Measurements from ENCODE around the gene CRK.

DNA sequence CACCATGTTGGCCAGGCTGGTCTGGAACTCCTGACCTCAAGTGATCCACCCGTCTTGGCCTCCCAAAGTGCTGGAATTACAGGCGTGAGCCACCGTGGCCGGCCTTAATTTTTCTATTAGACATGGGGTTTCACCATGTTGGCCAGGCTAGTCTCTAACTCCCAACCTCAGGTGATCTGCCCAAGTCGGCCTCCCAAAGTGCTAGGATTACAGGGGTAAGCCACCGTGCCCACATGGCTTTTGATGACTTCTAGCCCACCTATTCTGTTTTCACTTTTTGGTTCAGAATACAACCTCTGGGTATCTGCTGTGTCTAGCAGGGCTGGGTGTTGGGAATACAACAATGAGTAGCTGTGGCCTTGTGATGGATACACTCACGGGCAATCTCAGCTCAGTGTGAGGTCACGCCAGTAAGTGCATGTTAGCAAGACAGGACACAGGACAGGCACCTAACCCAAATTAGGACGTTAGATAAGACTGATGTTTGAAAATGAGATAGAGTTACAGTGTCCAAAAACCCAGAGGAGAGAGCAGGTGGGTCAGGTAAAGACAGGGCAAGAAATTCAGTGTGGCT is 41.9 kb downstream of the CRK start:
- no peak for TF ChIP-seq EP300 (IDR thresholded peaks at IDR 0.05)
- TF ChIP-seq POLR2AphosphoS5 (IDR thresholded peaks at IDR 0.05) = no peak
- TF ChIP-seq, protein P1, sequence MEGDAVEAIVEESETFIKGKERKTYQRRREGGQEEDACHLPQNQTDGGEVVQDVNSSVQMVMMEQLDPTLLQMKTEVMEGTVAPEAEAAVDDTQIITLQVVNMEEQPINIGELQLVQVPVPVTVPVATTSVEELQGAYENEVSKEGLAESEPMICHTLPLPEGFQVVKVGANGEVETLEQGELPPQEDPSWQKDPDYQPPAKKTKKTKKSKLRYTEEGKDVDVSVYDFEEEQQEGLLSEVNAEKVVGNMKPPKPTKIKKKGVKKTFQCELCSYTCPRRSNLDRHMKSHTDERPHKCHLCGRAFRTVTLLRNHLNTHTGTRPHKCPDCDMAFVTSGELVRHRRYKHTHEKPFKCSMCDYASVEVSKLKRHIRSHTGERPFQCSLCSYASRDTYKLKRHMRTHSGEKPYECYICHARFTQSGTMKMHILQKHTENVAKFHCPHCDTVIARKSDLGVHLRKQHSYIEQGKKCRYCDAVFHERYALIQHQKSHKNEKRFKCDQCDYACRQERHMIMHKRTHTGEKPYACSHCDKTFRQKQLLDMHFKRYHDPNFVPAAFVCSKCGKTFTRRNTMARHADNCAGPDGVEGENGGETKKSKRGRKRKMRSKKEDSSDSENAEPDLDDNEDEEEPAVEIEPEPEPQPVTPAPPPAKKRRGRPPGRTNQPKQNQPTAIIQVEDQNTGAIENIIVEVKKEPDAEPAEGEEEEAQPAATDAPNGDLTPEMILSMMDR (IDR thresholded peaks at IDR 0.05) = no peak
- TF ChIP-seq POLR2A (IDR thresholded peaks at IDR 0.05; ENCODE audit: low read depth) = no peak
